Neural progenitor cell (in vitro differentiated cells): ENCODE results near the gene ITGB8. TPM values are rescaled to one million over a fixed set of nuclear protein-coding genes. Genes with fewer than 3 reads are reported as not detected.

Experiments
- DNase-seq: peaks from one replicate; pipeline ENCODE4 v3.0.0-alpha.2; 2016; ENCODE audit warnings: low spot score
- H2AFZ ChIP-seq: fragments of 200-600 bp; sonication (generic); replicated peaks from 2 replicates; pipeline ENCODE4 v1.6.1; 2016; ENCODE audit warnings: antibody characterized with exemption
- H3F3A ChIP-seq: fragments of 200-600 bp; sonication (generic); 2 replicates; pipeline ENCODE4 v1.6.1; 2016; ENCODE audit warnings: antibody characterized with exemption, low read depth
- H3K27ac ChIP-seq: fragments of 200-600 bp; sonication (generic); 2 replicates; pipeline ENCODE4 v1.5.1; 2016; ENCODE audit warnings: mild to moderate bottlenecking
- H3K27me3 ChIP-seq: fragments of 200-600 bp; sonication (generic); 2 replicates; pipeline ENCODE4 v1.6.1; 2016; ENCODE audit warnings: mild to moderate bottlenecking, moderate library complexity
- H3K36me3 ChIP-seq: fragments of 200-600 bp; sonication (generic); 2 replicates; pipeline ENCODE4 v1.5.1; 2016
- H3K4me1 ChIP-seq: fragments of 200-600 bp; sonication (generic); 2 replicates; pipeline ENCODE4 v1.6.1; 2016; ENCODE audit warnings: mixed run types
- H3K4me2 ChIP-seq: fragments of 200-600 bp; sonication (generic); 2 replicates; pipeline ENCODE4 v1.6.1; 2016
- H3K4me3 ChIP-seq: fragments of 200-600 bp; sonication (generic); 2 replicates; pipeline ENCODE4 v1.5.1; 2016
- H3K79me2 ChIP-seq: fragments of 200-600 bp; sonication (generic); 2 replicates; pipeline ENCODE4 v1.6.1; 2016; ENCODE audit warnings: low read depth
- H3K9ac ChIP-seq: fragments of 200-600 bp; sonication (generic); 2 replicates; pipeline ENCODE4 v1.6.1; 2016
- H3K9me3 ChIP-seq: fragments of 200-600 bp; sonication (generic); 2 replicates; pipeline ENCODE4 v1.5.1; 2016; ENCODE audit warnings: low read depth
- H4K20me1 ChIP-seq: fragments of 200-600 bp; sonication (generic); 2 replicates; pipeline ENCODE4 v1.6.1; 2016; ENCODE audit warnings: low read depth
- H3K27ac Mint-ChIP-seq: 3 replicates; pipeline ENCODE4 v1.8.0; 2021; ENCODE audit warnings: mixed read lengths
- H3K27me3 Mint-ChIP-seq: 2 replicates; pipeline ENCODE4 v1.8.0; 2022; ENCODE audit warnings: low read depth, mild to moderate bottlenecking, inconsistent platforms, moderate library complexity, mixed read lengths; ENCODE audit not compliant: insufficient read depth
- H3K36me3 Mint-ChIP-seq: 3 replicates; pipeline ENCODE4 v1.8.0; 2021; ENCODE audit warnings: mixed read lengths
- H3K4me1 Mint-ChIP-seq: 3 replicates; pipeline ENCODE4 v1.8.0; 2021; ENCODE audit warnings: mixed read lengths
- H3K4me3 Mint-ChIP-seq: 3 replicates; pipeline ENCODE4 v1.8.0; 2021; ENCODE audit warnings: mild to moderate bottlenecking, moderate library complexity, mixed read lengths
- H3K9me3 Mint-ChIP-seq: 3 replicates; pipeline ENCODE4 v1.8.0; 2020; ENCODE audit warnings: mixed read lengths
- EZH2 ChIP-seq: fragments of 200-600 bp; sonication (generic); IDR thresholded peaks from 2 replicates; pipeline ENCODE4 v1.6.1; 2017; ENCODE audit warnings: antibody characterized with exemption, mild to moderate bottlenecking, moderate library complexity
- EZH2phosphoT487 ChIP-seq: fragments of 200-600 bp; sonication (generic); IDR thresholded peaks from 2 replicates; pipeline ENCODE4 v1.6.1; 2017; ENCODE audit warnings: antibody characterized with exemption
- total RNA-seq: library from RNA; depleted of rRNA; stranded (reverse); fragments of >200 nt; gene quantifications from 2 replicates; pipeline ENCODE4 v1.2.3, GENCODE V29; 2015; ENCODE audit warnings: low replicate concordance
- TF ChIP-seq, protein P1 (sequence below): fragments of 200-600 bp; sonication (generic); IDR thresholded peaks from 2 replicates; pipeline ENCODE4 v1.5.1; 2017; ENCODE audit warnings: antibody characterized with exemption, mild to moderate bottlenecking

The ITGB8 gene
- total RNA-seq, 1 donor from 2014 or later: 5.3 TPM

DNA sequence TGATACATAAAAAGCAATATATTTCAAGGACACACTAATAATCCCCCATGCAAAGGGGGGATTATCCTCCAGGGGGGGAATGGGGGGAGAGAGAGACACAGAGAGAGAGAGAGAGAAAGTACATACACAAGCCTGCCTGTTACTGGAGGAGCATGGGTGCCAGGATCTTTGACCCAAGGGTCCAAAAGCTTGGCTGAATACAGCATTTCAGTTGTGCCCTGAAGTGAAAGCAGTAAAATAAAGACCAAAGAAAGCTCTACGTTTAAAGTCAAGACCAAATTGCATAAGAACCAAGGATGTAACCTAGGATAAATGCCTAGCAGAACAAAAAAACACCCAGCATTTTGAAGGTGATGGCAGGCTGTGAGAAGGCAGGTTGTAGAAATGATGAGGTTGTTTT is 27.8 kb upstream of the ITGB8 start:
- Mint-ChIP-seq H3K27me3 (no peaks in the 10 kb centered on the region), H3K27ac (no peak overlapping the region), H3K4me1 (peaks cover 20% of the 10 kb centered on the region), H3K36me3 (no peaks in the 10 kb centered on the region), H3K4me3 (no peak overlapping the region), H3K9me3 (peaks cover 5% of the 10 kb centered on the region)
- Histone ChIP-seq H2AFZ (no peak overlapping the region), H3F3A (no peaks in the 10 kb centered on the region), H3K4me1 (peaks cover 9% of the 10 kb centered on the region), H3K4me2 (no peak overlapping the region), H3K27me3 (no peaks in the 10 kb centered on the region), H3K4me3 (no peak overlapping the region), H3K79me2 (no peaks in the 10 kb centered on the region), H4K20me1 (no peaks in the 10 kb centered on the region), H3K9ac (no peak overlapping the region), H3K9me3 (no peaks in the 10 kb centered on the region), H3K36me3 (no peaks in the 10 kb centered on the region), H3K27ac (no peak overlapping the region)
- TF ChIP-seq, protein P1, sequence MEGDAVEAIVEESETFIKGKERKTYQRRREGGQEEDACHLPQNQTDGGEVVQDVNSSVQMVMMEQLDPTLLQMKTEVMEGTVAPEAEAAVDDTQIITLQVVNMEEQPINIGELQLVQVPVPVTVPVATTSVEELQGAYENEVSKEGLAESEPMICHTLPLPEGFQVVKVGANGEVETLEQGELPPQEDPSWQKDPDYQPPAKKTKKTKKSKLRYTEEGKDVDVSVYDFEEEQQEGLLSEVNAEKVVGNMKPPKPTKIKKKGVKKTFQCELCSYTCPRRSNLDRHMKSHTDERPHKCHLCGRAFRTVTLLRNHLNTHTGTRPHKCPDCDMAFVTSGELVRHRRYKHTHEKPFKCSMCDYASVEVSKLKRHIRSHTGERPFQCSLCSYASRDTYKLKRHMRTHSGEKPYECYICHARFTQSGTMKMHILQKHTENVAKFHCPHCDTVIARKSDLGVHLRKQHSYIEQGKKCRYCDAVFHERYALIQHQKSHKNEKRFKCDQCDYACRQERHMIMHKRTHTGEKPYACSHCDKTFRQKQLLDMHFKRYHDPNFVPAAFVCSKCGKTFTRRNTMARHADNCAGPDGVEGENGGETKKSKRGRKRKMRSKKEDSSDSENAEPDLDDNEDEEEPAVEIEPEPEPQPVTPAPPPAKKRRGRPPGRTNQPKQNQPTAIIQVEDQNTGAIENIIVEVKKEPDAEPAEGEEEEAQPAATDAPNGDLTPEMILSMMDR: no peak
- TF ChIP-seq EZH2 (no peak), EZH2phosphoT487 (no peak)
- no peak for DNase-seq

DNA sequence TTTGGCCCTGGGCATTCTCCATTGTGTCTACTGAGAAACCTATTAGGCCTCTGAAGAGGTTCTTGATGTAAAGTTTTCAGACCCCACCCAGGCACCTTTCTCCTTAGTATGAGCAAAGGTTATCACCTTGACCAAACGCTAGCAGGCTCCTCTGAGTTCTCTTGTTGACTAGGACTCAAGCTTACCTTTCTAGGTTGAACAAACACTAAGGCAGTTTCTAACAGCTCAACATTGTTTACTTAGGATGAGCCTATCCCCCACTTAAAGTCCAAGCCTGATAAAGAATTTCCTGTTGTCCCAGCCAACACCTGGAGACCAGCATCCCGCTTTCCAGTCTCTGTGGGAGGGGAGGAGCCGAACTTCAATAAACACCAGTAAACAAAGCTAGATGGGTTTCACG is 26.3 kb upstream of the ITGB8 start:
- Histone ChIP-seq H3K9me3 (no peaks in the 10 kb centered on the region), H3K4me2 (no peak overlapping the region), H3K9ac (no peak overlapping the region), H3F3A (no peaks in the 10 kb centered on the region), H3K27me3 (no peaks in the 10 kb centered on the region), H4K20me1 (no peaks in the 10 kb centered on the region), H2AFZ (no peak overlapping the region), H3K27ac (no peak overlapping the region), H3K36me3 (no peaks in the 10 kb centered on the region), H3K4me3 (no peak overlapping the region), H3K4me1 (peaks cover 15% of the 10 kb centered on the region), H3K79me2 (no peaks in the 10 kb centered on the region)
- Mint-ChIP-seq H3K4me1 (peaks cover 24% of the 10 kb centered on the region), H3K27me3 (no peaks in the 10 kb centered on the region), H3K27ac (no peak overlapping the region), H3K36me3 (no peaks in the 10 kb centered on the region), H3K4me3 (no peak overlapping the region), H3K9me3 (peaks cover 5% of the 10 kb centered on the region)
- DNase-seq: no peak
- TF ChIP-seq EZH2phosphoT487 (no peak), EZH2 (no peak)
- TF ChIP-seq, protein P1: no peak

DNA sequence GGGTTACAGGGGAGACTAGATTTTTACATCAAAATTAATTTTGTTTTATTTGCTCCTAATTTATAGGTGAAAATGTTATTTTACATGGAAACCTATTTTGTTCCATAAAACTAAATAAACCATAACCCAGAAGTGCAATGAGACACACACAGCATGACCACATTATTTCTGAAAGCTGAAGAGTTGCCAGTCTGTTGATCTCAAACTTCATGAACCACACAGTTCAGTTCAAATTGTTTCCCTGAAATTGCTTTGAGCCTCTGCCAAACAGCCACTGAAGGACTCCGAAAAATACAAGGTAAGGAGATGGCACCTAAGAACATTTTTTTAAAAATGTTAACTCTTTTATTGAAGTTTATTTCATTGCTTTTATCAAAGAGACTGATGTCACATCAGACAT is 25.0 kb upstream of the ITGB8 start:
- H3K79me2 ChIP-seq: no peaks in the 10 kb centered on the region
- Mint-ChIP-seq H3K27me3 (no peaks in the 10 kb centered on the region), H3K4me1 (peaks cover 24% of the 10 kb centered on the region), H3K4me3 (no peak overlapping the region), H3K27ac (no peak overlapping the region), H3K9me3 (peaks cover 5% of the 10 kb centered on the region), H3K36me3 (no peaks in the 10 kb centered on the region)
- no peaks in the 10 kb centered on the region for H3K27me3 ChIP-seq
- H3F3A ChIP-seq: no peaks in the 10 kb centered on the region
- no peaks in the 10 kb centered on the region for H4K20me1 ChIP-seq
- no peaks in the 10 kb centered on the region for H3K36me3 ChIP-seq
- H3K4me3 ChIP-seq: no peak overlapping the region
- no peak for DNase-seq
- no peak overlapping the region for H2AFZ ChIP-seq
- no peak overlapping the region for H3K4me2 ChIP-seq
- no peak overlapping the region for H3K9ac ChIP-seq
- TF ChIP-seq, protein P1: no peak
- no peak for TF ChIP-seq EZH2
- TF ChIP-seq EZH2phosphoT487: no peak
- no peak overlapping the region for H3K27ac ChIP-seq
- H3K4me1 ChIP-seq: peaks cover 15% of the 10 kb centered on the region
- H3K9me3 ChIP-seq: no peaks in the 10 kb centered on the region
